Hepatic stellate cell (primary cell): Measurements from ENCODE around the gene GASK1B.

ENCODE experiments used
- DNase-seq: peaks from one replicate; pipeline ENCODE4 v3.0.0; 2011; ENCODE audit warnings: low spot score

Gene GASK1B

DNA sequence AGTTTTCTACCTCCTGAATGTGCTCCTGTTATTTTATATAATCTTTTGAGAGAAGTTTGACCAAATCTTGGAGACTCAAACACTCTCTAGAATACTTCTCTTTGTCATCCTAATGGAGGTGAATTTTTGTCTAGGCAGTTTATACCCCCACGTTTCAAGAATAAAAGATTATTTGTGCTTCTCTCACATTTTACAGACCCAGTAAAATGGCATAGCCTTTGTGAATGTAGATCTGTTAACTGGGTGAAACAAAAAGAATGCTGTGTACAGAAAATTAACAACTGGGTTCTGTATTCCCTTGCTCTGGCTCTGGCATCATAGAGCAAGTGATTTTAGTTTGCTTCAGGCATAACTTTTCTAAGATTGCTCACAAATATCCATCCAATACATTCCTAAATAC lies 26.1 kb downstream of the GASK1B start:
- no peak for DNase-seq

DNA sequence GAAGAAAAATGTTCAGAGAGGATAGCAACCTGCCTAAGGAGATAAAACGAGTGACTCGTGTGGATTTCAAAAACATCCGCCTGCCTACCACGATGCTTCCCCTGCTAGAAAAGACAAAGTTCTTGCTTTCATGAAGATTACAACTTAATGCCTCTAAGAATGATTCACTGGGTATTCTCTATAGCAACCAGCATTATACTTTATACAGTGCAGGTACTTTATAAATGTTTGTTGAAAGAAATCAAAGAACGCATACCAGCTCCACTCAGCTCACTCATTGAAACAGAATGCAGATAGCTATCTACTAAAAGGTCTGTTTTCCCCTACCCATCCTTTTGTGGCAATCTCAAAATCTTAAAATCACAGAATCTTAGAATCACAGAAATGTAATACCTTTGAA lies 33.7 kb downstream of the GASK1B start:
- no peak for DNase-seq

DNA sequence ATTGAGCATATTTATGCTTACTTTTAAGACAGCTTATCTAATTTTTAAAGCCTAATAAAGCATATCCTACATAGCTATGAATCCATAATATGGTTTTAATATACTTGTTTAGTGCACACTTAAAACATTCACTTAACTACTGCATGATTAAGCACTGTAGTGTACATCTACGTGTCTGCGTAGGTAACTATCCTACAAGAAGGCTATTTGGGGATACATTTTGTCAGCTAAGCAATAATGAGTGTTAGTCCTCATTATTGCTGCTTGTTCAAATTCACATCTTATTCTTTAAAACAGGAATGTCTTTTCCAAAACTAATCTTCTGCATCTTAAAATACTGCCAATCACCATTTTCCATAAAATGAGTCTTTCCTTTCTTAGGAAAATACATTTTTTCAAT lies 38.6 kb downstream of the GASK1B start:
- no peak for DNase-seq

DNA sequence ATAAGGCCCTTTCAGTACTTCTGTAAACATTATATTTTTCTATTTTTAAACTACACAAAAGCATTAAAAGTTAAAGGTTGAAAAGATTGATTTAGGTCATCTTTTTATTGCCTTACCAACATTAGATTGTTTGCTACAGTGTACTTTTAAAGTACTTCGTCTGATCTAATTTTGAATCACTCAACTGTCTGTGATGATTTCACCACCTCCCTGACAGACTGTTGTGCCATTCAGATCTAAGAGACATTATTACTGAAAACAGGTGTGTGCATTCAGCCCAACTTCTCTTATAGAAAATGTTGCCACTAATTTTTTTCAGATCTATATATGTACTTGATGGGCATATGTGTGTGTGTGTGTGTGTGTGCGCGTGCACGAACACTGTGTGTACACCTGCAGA lies 39.3 kb downstream of the GASK1B start:
- no peak for DNase-seq

DNA sequence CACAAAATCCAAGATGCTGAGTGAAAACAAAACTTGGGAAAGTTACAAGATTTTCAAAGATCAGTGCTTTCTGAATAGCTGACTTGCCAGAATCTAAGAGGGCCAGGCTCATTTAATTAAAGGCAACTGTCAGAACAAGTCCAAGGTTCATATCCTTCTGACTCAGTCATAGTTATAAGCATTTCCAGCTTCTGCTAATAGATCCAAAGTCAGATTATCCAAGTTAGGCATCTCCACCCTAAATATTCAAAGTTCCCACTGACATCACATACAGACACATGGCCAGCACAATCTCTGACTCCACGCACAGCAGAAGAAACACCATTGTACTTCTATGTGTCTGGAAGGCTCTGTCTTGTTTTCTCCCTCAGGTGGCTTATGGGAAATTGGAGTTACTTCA lies 41.8 kb downstream of the GASK1B start:
- DNase-seq, result no peak

DNA sequence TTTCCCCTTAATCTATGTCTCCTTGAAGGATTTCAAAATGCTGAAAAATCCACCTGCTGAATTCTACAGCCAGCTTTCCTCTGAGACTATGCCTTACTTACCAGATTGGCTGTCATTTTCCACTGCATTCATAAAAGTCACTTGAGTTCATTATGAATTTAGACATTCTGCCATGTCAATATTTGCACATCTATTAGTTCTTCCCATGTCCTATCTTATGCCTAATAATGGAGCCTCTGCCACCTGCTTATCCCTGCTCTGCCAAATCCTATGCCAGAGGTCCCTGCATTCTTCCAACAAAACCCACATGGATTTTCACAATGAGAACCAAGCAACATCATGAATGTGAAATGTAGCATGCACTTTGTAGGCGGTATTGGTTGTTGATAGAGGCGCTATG lies 42.6 kb downstream of the GASK1B start:
- no peak for DNase-seq

DNA sequence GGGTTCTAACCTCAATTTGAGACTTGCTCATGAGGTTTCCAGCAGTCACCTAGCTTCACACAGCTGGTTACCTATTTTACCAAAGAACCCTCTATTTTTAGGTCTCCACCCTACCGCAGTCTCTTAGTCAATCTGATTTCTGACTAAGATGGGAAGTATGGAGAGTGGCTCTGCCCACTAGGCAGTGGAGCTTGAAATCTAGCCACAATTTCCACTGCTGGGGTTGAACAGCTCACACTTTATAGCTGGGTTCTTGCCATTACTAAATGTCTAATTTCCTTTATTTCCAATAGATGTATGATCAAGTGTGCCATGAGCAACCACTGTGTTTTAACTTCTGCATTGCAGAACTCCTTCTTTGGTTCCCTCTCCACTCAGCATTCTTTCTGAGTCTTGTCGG lies 43.1 kb downstream of the GASK1B start:
- no peak for DNase-seq

DNA sequence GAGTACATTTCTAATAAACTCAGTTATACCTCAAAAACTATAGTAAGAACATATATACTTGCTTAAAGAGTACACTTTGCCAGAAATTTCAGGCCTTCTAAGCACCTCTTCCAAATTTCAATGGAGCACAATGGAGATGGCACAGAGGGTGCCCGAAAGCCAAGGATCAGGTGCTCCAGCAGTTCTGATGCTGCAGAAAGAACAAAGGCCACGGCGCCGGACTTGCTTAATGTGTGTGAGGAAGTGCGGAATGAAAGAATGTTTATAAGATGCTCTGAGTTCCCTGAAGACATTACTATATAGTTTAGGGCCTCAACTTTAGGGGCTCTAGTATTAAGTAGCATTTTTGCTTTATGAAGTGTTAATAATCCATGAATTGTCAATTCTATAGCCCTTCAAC lies 44.3 kb downstream of the GASK1B start:
- DNase-seq, result no peak

DNA sequence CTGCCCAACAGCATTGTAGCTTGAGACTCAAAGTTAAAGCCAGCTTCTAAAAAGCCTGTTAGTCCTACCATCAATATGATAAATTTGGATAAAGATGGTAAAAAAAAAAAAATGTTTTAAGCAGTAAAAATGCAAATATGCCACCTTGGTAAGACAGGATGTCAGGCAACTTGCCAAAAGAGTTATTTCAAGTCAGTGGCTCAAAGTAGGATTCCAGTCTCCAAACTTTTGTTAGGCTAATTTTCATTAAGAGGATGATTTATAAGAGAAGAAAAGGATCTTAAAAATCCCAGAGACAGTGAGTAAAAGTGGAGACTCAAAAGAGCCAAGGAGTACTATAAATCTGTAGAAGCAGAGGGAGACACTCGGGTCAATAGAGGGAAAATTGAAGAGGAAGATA lies 47.5 kb downstream of the GASK1B start:
- DNase-seq, result no peak
